IMR-90 (cell line): ENCODE measurements around the gene PPM1L. TPM values are rescaled to one million over a fixed set of nuclear protein-coding genes. Genes with fewer than 3 reads are reported as not detected.

Source experiments
- ATAC-seq: fragments of 200-7000 bp; cut with Tn5 transposase; 2 replicates; pipeline ENCODE4 v1.9.1; 2020; ENCODE audit warnings: low read depth, mild to moderate bottlenecking, moderate library complexity
- BruUV-seq: library from RNA; stranded (reverse); fragments of 400-500 nt; replicated peaks from 2 replicates; lab custom pipeline; 2021; lab: Mats Ljungman, UMichigan
- CTCF ChIA-PET: fragments of 300-600 bp; formaldehyde crosslinking; extraction: SDS; loops from one replicate; lab custom pipeline; 2021; ENCODE audit warnings: antibody characterized with exemption; lab: Yijun Ruan, JAX
- POLR2A ChIA-PET: fragments of 300-600 bp; sonication (Branson Sonifier 250); formaldehyde crosslinking; loops from one replicate; lab custom pipeline; 2022; ENCODE audit warnings: antibody characterized with exemption; ENCODE audit not compliant: unreplicated experiment; lab: Charles Lee
- DNase-seq: peaks from one replicate; pipeline ENCODE4 v3.0.0; 2013
- H2AFZ ChIP-seq: replicated peaks from 2 replicates; pipeline ENCODE3; 2013; ENCODE audit warnings: low read length, mild to moderate bottlenecking; ENCODE audit not compliant: poor library complexity
- H2AK5ac ChIP-seq: 2 replicates; pipeline ENCODE4 v1.6.1; 2013; ENCODE audit warnings: low read depth, low read length, inconsistent platforms
- H2AK9ac ChIP-seq: replicated peaks from 2 replicates; pipeline ENCODE3; 2013; ENCODE audit warnings: mild to moderate bottlenecking, low read depth, low read length, moderate library complexity; ENCODE audit not compliant: poor library complexity
- H2BK120ac ChIP-seq: 2 replicates; pipeline ENCODE4 v1.6.1; 2013; ENCODE audit warnings: low read depth, low read length, inconsistent platforms
- H2BK15ac ChIP-seq: 3 replicates; pipeline ENCODE4 v1.6.1; 2013; ENCODE audit warnings: low read depth, low read length, inconsistent platforms
- H2BK20ac ChIP-seq: 2 replicates; pipeline ENCODE4 v1.6.1; 2013; ENCODE audit warnings: low read depth, mild to moderate bottlenecking, inconsistent platforms, low read length, moderate library complexity
- H2BK5ac ChIP-seq: 2 replicates; pipeline ENCODE4 v1.6.1; 2013; ENCODE audit warnings: mild to moderate bottlenecking, low read depth, low read length, inconsistent platforms; ENCODE audit not compliant: poor library complexity, severe bottlenecking
- H3K14ac ChIP-seq: replicated peaks from 2 replicates; pipeline ENCODE4 v1.6.1; 2013; ENCODE audit warnings: low read depth, low read length, inconsistent platforms
- H3K18ac ChIP-seq: 2 replicates; pipeline ENCODE4 v1.6.1; 2013; ENCODE audit warnings: low read depth, low read length, control low read depth
- H3K23ac ChIP-seq: 2 replicates; pipeline ENCODE4 v1.6.1; 2013; ENCODE audit warnings: low read depth, low read length, inconsistent platforms
- H3K27ac ChIP-seq: 2 replicates; pipeline ENCODE4 v1.5.1; 2013; ENCODE audit warnings: mild to moderate bottlenecking, control low read depth, low read length; ENCODE audit not compliant: insufficient read depth
- H3K27me3 ChIP-seq: 2 replicates; pipeline ENCODE4 v1.6.1; 2013; ENCODE audit warnings: low read length; ENCODE audit not compliant: control insufficient read depth, insufficient read depth
- H3K36me3 ChIP-seq: 2 replicates; pipeline ENCODE4 v1.6.1; 2013; ENCODE audit warnings: low read length, mixed read lengths; ENCODE audit not compliant: control insufficient read depth, insufficient read depth
- H3K4ac ChIP-seq: 2 replicates; pipeline ENCODE4 v1.6.1; 2013; ENCODE audit warnings: low read depth, low read length, inconsistent platforms
- H3K4me1 ChIP-seq: 2 replicates; pipeline ENCODE4 v1.6.1; 2013; ENCODE audit warnings: low read length, mixed read lengths; ENCODE audit not compliant: control insufficient read depth, insufficient read depth
- H3K4me2 ChIP-seq: 2 replicates; pipeline ENCODE4 v1.6.1; 2013; ENCODE audit warnings: low read depth, mild to moderate bottlenecking, control low read depth, low read length, moderate library complexity
- H3K4me3 ChIP-seq: 2 replicates; pipeline ENCODE4 v1.5.1; 2013; ENCODE audit warnings: low read depth, mild to moderate bottlenecking, control low read depth, low read length, moderate library complexity; ENCODE audit not compliant: insufficient read depth
- H3K56ac ChIP-seq: 2 replicates; pipeline ENCODE4 v1.6.1; 2013; ENCODE audit warnings: low read length, inconsistent platforms; ENCODE audit not compliant: insufficient read depth; ENCODE audit errors: extremely low read depth
- H3K79me1 ChIP-seq, 2 experiments: 2 replicates each; pipeline ENCODE4 v1.6.1; 2013; ENCODE audit warnings: low read length in 2 of 2, inconsistent platforms in 1 of 2, low read depth in 1 of 2
- H3K9ac ChIP-seq: 2 replicates; pipeline ENCODE4 v1.6.1; 2013; ENCODE audit warnings: low read depth, low read length, control low read depth
- H3K9me1 ChIP-seq: 2 replicates; pipeline ENCODE4 v1.6.1; 2013; ENCODE audit warnings: low read length, inconsistent platforms; ENCODE audit not compliant: insufficient read depth
- H3K9me3 ChIP-seq: 2 replicates; pipeline ENCODE4 v1.6.1; 2013; ENCODE audit warnings: low read length; ENCODE audit not compliant: control insufficient read depth, insufficient read depth
- H4K20me1 ChIP-seq: 2 replicates; pipeline ENCODE4 v1.6.1; 2013; ENCODE audit warnings: low read length, inconsistent platforms; ENCODE audit not compliant: insufficient read depth
- H4K5ac ChIP-seq: 2 replicates; pipeline ENCODE4 v1.6.1; 2013; ENCODE audit warnings: mild to moderate bottlenecking, low read depth, low read length, control low read depth
- H4K8ac ChIP-seq, 2 experiments: 2 replicates each; pipeline ENCODE4 v1.6.1; 2013; ENCODE audit warnings: low read depth in 2 of 2, low read length in 2 of 2, control low read depth in 1 of 2, inconsistent platforms in 1 of 2
- H4K91ac ChIP-seq: 2 replicates; pipeline ENCODE4 v1.6.1; 2013; ENCODE audit warnings: low read depth, low read length, inconsistent platforms; ENCODE audit not compliant: insufficient read depth
- CEBPB ChIP-seq: IDR thresholded peaks from 2 replicates; pipeline ENCODE4 v1.6.1; 2012; ENCODE audit warnings: low read depth, low read length, improper control_type of control experiment
- CHD1 ChIP-seq: IDR thresholded peaks from 2 replicates; pipeline ENCODE4 v1.6.1; 2012; ENCODE audit warnings: low read depth, low read length, improper control_type of control experiment
- CTCF ChIP-seq: conservative IDR thresholded peaks from 2 replicates; pipeline ENCODE4 v1.5.1; 2012; ENCODE audit warnings: mild to moderate bottlenecking, low read depth, low read length, improper control_type of control experiment
- ELK1 ChIP-seq: fragments of 150-350 bp; IDR thresholded peaks from 2 replicates; pipeline ENCODE4 v1.6.1; 2016; ENCODE audit warnings: low read depth, mild to moderate bottlenecking, low read length, moderate library complexity, borderline replicate concordance
- FOS ChIP-seq: fragments of 150-350 bp; IDR thresholded peaks from 2 replicates; pipeline ENCODE4 v1.6.1; 2016; ENCODE audit warnings: low read depth, low read length
- MAFK ChIP-seq: IDR thresholded peaks from 2 replicates; pipeline ENCODE4 v1.6.1; 2012; ENCODE audit warnings: low read depth, low read length, improper control_type of control experiment
- MAZ ChIP-seq: IDR thresholded peaks from 2 replicates; pipeline ENCODE4 v1.6.1; 2012; ENCODE audit warnings: low read depth, mild to moderate bottlenecking, low read length, improper control_type of control experiment, moderate library complexity, borderline replicate concordance
- MXI1 ChIP-seq: IDR thresholded peaks from 2 replicates; pipeline ENCODE4 v1.6.1; 2012; ENCODE audit warnings: low read depth, mild to moderate bottlenecking, low read length, moderate library complexity, borderline replicate concordance
- NFE2L2 ChIP-seq: fragments of 150-350 bp; IDR thresholded peaks from 2 replicates; pipeline ENCODE4 v1.6.1; 2016; ENCODE audit warnings: low read depth, mild to moderate bottlenecking, low read length
- POLR2A ChIP-seq: IDR thresholded peaks from 2 replicates; pipeline ENCODE4 v1.6.1; 2012; ENCODE audit warnings: mild to moderate bottlenecking, low read depth, low read length
- RAD21 ChIP-seq: IDR thresholded peaks from 2 replicates; pipeline ENCODE4 v1.6.1; 2012; ENCODE audit warnings: low read length, improper control_type of control experiment
- RCOR1 ChIP-seq: IDR thresholded peaks from 2 replicates; pipeline ENCODE4 v1.6.1; 2012; ENCODE audit warnings: mild to moderate bottlenecking, low read length, improper control_type of control experiment; ENCODE audit not compliant: insufficient replicate concordance
- RFX5 ChIP-seq: IDR thresholded peaks from 2 replicates; pipeline ENCODE4 v1.8.0; 2012; ENCODE audit warnings: low read depth, mild to moderate bottlenecking, low read length, moderate library complexity
- SMC3 ChIP-seq: fragments of 150-350 bp; IDR thresholded peaks from 2 replicates; pipeline ENCODE4 v1.6.1; 2016; ENCODE audit warnings: low read depth, mild to moderate bottlenecking, antibody characterized with exemption, low read length, moderate library complexity
- USF2 ChIP-seq: fragments of 150-350 bp; IDR thresholded peaks from 2 replicates; pipeline ENCODE4 v1.6.1; 2017; ENCODE audit warnings: mild to moderate bottlenecking, antibody characterized with exemption, low read length, low read depth
- WGBS, 2 experiments: methylation state at CpG; one replicate each; pipeline versions ENCODE4 v1.1.5 to v1.1.7; 2013; ENCODE audit warnings: missing lambda C conversion rate in 2 of 2; ENCODE audit not compliant: insufficient read length in 1 of 2; ENCODE audit errors: extremely low coverage in 2 of 2; 5-methylcytosine and 5-hydroxymethylcytosine counted together
- dilution Hi-C: fragments of 300-500 bp; cut with HindIII; formaldehyde crosslinking; loops from one replicate; pipeline ENCODE4 v1.14.3; 2018; ENCODE audit warnings: low sequenced_read_pairs; ENCODE audit not compliant: unreplicated experiment
- in situ Hi-C: fragments of 300-500 bp; cut with MboI; formaldehyde crosslinking; loops from 3 replicates; pipeline ENCODE4 v1.14.3; 2019; ENCODE audit warnings: low sequenced_read_pairs, inconsistent platforms, mixed read lengths
- intact Hi-C: fragments of 100-400 bp; cut with micrococcal nuclease; formaldehyde crosslinking; loops from 2 replicates; pipeline ENCODE4 v1.10.0; 2022
- polyA plus RNA-seq, 3 experiments: library from polyadenylated mRNA; depleted of rRNA; stranded (reverse); fragments of >200 nt; gene quantifications; 2 replicates each; pipeline ENCODE4 v1.2.3, GENCODE V29; 2012; ENCODE audit warnings: low replicate concordance in 1 of 3
- total RNA-seq: library from RNA; depleted of rRNA; stranded (reverse); fragments of >200 nt; gene quantifications from 2 replicates; pipeline ENCODE4 v1.2.3, GENCODE V29; 2012

PPM1L gene
- total and polyA plus RNA-seq, 2 of the 4 experiments (the other 2 are of a cell fraction), result 0.14 to 0.18 TPM

GRCh38 chr3:160852856-160853255 lies 96.8 kb downstream of the PPM1L start:
- intact Hi-C loops, result no loop called here
- no peak overlapping the region for H4K8ac ChIP-seq

More at GRCh38 chr3:160852856-160853255, 96.8 kb downstream of the PPM1L start:
- no peaks in the 10 kb centered on the region for H3K27me3 ChIP-seq
- H3K4me3 ChIP-seq, result no peak overlapping the region
- no peak overlapping the region for H2AFZ ChIP-seq
- H3K4ac ChIP-seq, result no peak overlapping the region
- H2BK120ac ChIP-seq, result no peak overlapping the region
- no peak overlapping the region for H4K91ac ChIP-seq
- H3K23ac ChIP-seq, result no peak overlapping the region
- H3K4me1 ChIP-seq, result no peaks in the 10 kb centered on the region
- ATAC-seq (no peak), DNase-seq (no peak)
- H3K79me1 ChIP-seq, result no peaks in the 10 kb centered on the region
- no peak overlapping the region for H3K9ac ChIP-seq
- in situ Hi-C loops, result no loop called here
- H3K36me3 ChIP-seq, result no peaks in the 10 kb centered on the region
- POLR2A ChIA-PET, result no interaction called here
- no peak overlapping the region for H2BK5ac ChIP-seq
- no peaks in the 10 kb centered on the region for H3K9me1 ChIP-seq
- no peak overlapping the region for H4K5ac ChIP-seq
- H2AK5ac ChIP-seq, result no peak overlapping the region
- H3K18ac ChIP-seq, result no peak overlapping the region
- H3K56ac ChIP-seq, result no peak overlapping the region
- H3K27ac ChIP-seq, result no peak overlapping the region
- no peak overlapping the region for H2AK9ac ChIP-seq
- H3K4me2 ChIP-seq, result no peak overlapping the region
- no peaks in the 10 kb centered on the region for H4K20me1 ChIP-seq
- BruUV-seq, result no TSS peak
- no peaks in the 10 kb centered on the region for H3K9me3 ChIP-seq
- no peak overlapping the region for H2BK15ac ChIP-seq
- H2BK20ac ChIP-seq, result no peak overlapping the region
- H3K14ac ChIP-seq, result no peak overlapping the region
- CTCF ChIA-PET, result no interaction called here
- WGBS, 2 experiments, result no CpG with 5 or more reads among the region's 2 CpGs
- no peak for TF ChIP-seq MAZ
- TF ChIP-seq MXI1, result no peak
- TF ChIP-seq CEBPB, result no peak
- no peak for TF ChIP-seq CHD1
- TF ChIP-seq ELK1, result no peak
- no peak for TF ChIP-seq NFE2L2
- no peak for TF ChIP-seq CTCF
- TF ChIP-seq RCOR1, result no peak
- no peak for TF ChIP-seq RAD21
- TF ChIP-seq SMC3, result no peak
- no peak for TF ChIP-seq POLR2A
- no peak for TF ChIP-seq RFX5
- TF ChIP-seq MAFK, result no peak
- TF ChIP-seq USF2, result no peak
- TF ChIP-seq FOS, result no peak
- dilution Hi-C loops, result no loop called here
